MCF 10A (cell line): Measurements from ENCODE around the gene SLC25A28. TPM values are rescaled to one million over a fixed set of nuclear protein-coding genes. Genes with fewer than 3 reads are reported as not detected.
A peak's percentile ranks its signal among the peaks of the same experiment; 100 is the strongest.

Source experiments
- BruUV-seq: library from RNA; stranded (reverse); fragments of 400-500 nt; replicated peaks from 2 replicates; lab custom pipeline; 2021; lab: Mats Ljungman, UMichigan
- CTCF ChIA-PET: fragments of 300-600 bp; sonication (Branson Sonifier 250); formaldehyde crosslinking; extraction: SDS; loops from one replicate; lab custom pipeline; 2021; ENCODE audit warnings: antibody characterized with exemption, inconsistent platforms; lab: Yijun Ruan, JAX
- POLR2A ChIA-PET: fragments of 300-600, 350-650 bp; sonication (Branson Sonifier 250); formaldehyde crosslinking; extraction: SDS; loops from one replicate; lab custom pipeline; 2020; ENCODE audit warnings: antibody characterized with exemption, inconsistent platforms; lab: Yijun Ruan, JAX
- DNase-seq: peaks from one replicate; pipeline ENCODE4 v3.0.0-alpha.2; 2018; ENCODE audit not compliant: unreplicated experiment
- H3K27ac Mint-ChIP-seq: one replicate; pipeline ENCODE4 v1.8.0; 2022; ENCODE audit warnings: mild to moderate bottlenecking, low read depth, mixed read lengths; ENCODE audit not compliant: unreplicated experiment
- H3K27me3 Mint-ChIP-seq: one replicate; pipeline ENCODE4 v1.8.0; 2022; ENCODE audit warnings: mixed read lengths; ENCODE audit not compliant: insufficient read depth, unreplicated experiment
- H3K36me3 Mint-ChIP-seq: one replicate; pipeline ENCODE4 v1.8.0; 2022; ENCODE audit warnings: mild to moderate bottlenecking, moderate library complexity, mixed read lengths; ENCODE audit not compliant: insufficient read depth, unreplicated experiment
- H3K4me1 Mint-ChIP-seq: one replicate; pipeline ENCODE4 v1.8.0; 2022; ENCODE audit warnings: mixed read lengths; ENCODE audit not compliant: insufficient read depth, unreplicated experiment
- H3K4me3 Mint-ChIP-seq: one replicate; pipeline ENCODE4 v1.8.0; 2022; ENCODE audit warnings: mild to moderate bottlenecking, moderate library complexity, mixed read lengths; ENCODE audit not compliant: unreplicated experiment
- H3K9me3 Mint-ChIP-seq: one replicate; pipeline ENCODE4 v1.8.0; 2022; ENCODE audit warnings: mixed read lengths; ENCODE audit not compliant: unreplicated experiment
- CTCF ChIP-seq: fragments of 200-600 bp; IDR thresholded peaks from one replicate; pipeline ENCODE4 v1.8.0; 2022; ENCODE audit warnings: antibody characterized with exemption, mild to moderate bottlenecking; ENCODE audit not compliant: unreplicated experiment
- intact Hi-C: fragments of 100-400 bp; cut with micrococcal nuclease; formaldehyde crosslinking; loops from 2 replicates; pipeline ENCODE4 v1.14.1; 2022
- total RNA-seq: library from RNA; stranded (reverse); gene quantifications from 2 replicates; pipeline ENCODE4 v1.2.3, GENCODE V29; 2022

The SLC25A28 gene
- total RNA-seq, 1 experiment from 2014 or later = 46.3 TPM

GRCh38 chr10:99621454-99622251 lies 1.4 kb upstream of the SLC25A28 start:
- no peak for TF ChIP-seq CTCF
- Mint-ChIP-seq H3K36me3 (peaks cover 2% of the 10 kb centered on the region), H3K27me3 (no peaks in the 10 kb centered on the region), H3K27ac (peak overlapping the region; percentile 98), H3K9me3 (no peaks in the 10 kb centered on the region), H3K4me1 (peaks cover 32% of the 10 kb centered on the region), H3K4me3 (peak overlapping the region; percentile 78)
- BruUV-seq = TSS peak; percentile 86
- DNase-seq = peak; percentile 90
- intact Hi-C loops = loop anchor here (2.0 kb wide), 2 partner anchors 37 to 59 kb away; partner anchors contain the start of gene ENTPD7
- ChIA-PET CTCF (interaction anchor here (0.6 to 2.3 kb wide), 13 partner anchors 9 to 1889 kb away, joined by 3 to 12 read pairs (median 5); partner anchors contain the start of gene ENTPD7), POLR2A (interaction anchor here (0.6 to 15.3 kb wide), 25 partner anchors 9 to 1935 kb away, joined by 3 to 335 read pairs (median 9); partner anchors contain the start of genes AVPI1, COX15, CUTC and ENTPD7)

GRCh38 chr10:99620711-99621453 lies 643 bp upstream of the SLC25A28 start:
- intact Hi-C loops = loop anchor here (2.0 kb wide), 2 partner anchors 38 to 60 kb away; partner anchors contain the start of gene ENTPD7
- Mint-ChIP-seq H3K27me3 (no peaks in the 10 kb centered on the region), H3K27ac (peak overlapping the region; percentile 98), H3K36me3 (peaks cover 7% of the 10 kb centered on the region), H3K4me1 (peaks cover 32% of the 10 kb centered on the region), H3K4me3 (peak overlapping the region; percentile 78), H3K9me3 (no peaks in the 10 kb centered on the region)
- TF ChIP-seq CTCF = no peak
- ChIA-PET CTCF (interaction anchor here (2.3 to 14.7 kb wide), 2 partner anchors 185 kb away, joined by 12 to 338 read pairs; partner anchors contain the start of gene GOT1), POLR2A (interaction anchor here (0.6 to 15.3 kb wide), 33 partner anchors 9 to 1934 kb away, joined by 3 to 335 read pairs (median 5); partner anchors contain the start of genes AVPI1, COX15, CUTC and ENTPD7)
- BruUV-seq = TSS peak; percentile 11
- DNase-seq = peak; percentile 95

- BruUV-seq = TSS peak; percentile 24
Observed at GRCh38 chr10:99619090-99619800, 994 bp downstream of the SLC25A28 start.

More at GRCh38 chr10:99619090-99619800, 994 bp downstream of the SLC25A28 start:
- no peaks in the 10 kb centered on the region for H3K27me3 Mint-ChIP-seq
- peak; percentile 23 for DNase-seq
- H3K36me3 Mint-ChIP-seq = peaks cover 18% of the 10 kb centered on the region
- H3K4me1 Mint-ChIP-seq = peaks cover 38% of the 10 kb centered on the region
- peak overlapping the region; percentile 78 for H3K4me3 Mint-ChIP-seq
- H3K27ac Mint-ChIP-seq = peak overlapping the region; percentile 72
- CTCF ChIA-PET = interaction anchor here (0.6 to 14.7 kb wide), 10 partner anchors 9 to 1104 kb away, joined by 3 to 338 read pairs (median 4); partner anchors contain the start of gene GOT1
- TF ChIP-seq CTCF = no peak
- POLR2A ChIA-PET = interaction anchor here (0.6 to 15.3 kb wide), 20 partner anchors 8 to 1932 kb away, joined by 3 to 335 read pairs (median 8); partner anchors contain the start of genes AVPI1, COX15, CUTC and ENTPD7
- no peaks in the 10 kb centered on the region for H3K9me3 Mint-ChIP-seq
- intact Hi-C loops = no loop called here
